HCT116 (cell line): ENCODE measurements around the gene BLTP3A. TPM values are rescaled to one million over a fixed set of nuclear protein-coding genes. Genes with fewer than 3 reads are reported as not detected.

Source experiments
- ATAC-seq: fragments of 200-7000 bp; cut with Tn5 transposase; 2 replicates; pipeline ENCODE4 v1.9.1; 2020; ENCODE audit warnings: mild to moderate bottlenecking, moderate library complexity
- BruUV-seq: library from RNA; stranded (reverse); fragments of 400-500 nt; replicated peaks from 2 replicates; lab custom pipeline; 2021; lab: Mats Ljungman, UMichigan
- CTCF ChIA-PET: fragments of 300-600 bp; sonication (Branson Sonifier 250); formaldehyde crosslinking; loops from one replicate; lab custom pipeline; 2021; ENCODE audit warnings: antibody characterized with exemption; lab: Charles Lee
- POLR2A ChIA-PET: fragments of 300-600, 350-600 bp; sonication (Branson Sonifier 250); formaldehyde crosslinking; loops from one replicate; lab custom pipeline; 2021; ENCODE audit warnings: antibody characterized with exemption; lab: Charles Lee
- RAD21 ChIA-PET, 2 experiments: fragments of 300-600 bp; sonication (Branson Sonifier 250); formaldehyde crosslinking; loops; one replicate each; lab custom pipeline; 2023; ENCODE audit warnings: low total read pairs in 2 of 2; ENCODE audit not compliant: uncharacterized antibody in 2 of 2, unreplicated experiment in 2 of 2, low non-redundant PET in 1 of 2; lab: Charles Lee
- DNase-seq: peaks from one replicate; pipeline ENCODE4 v3.0.0-alpha.2; 2010; ENCODE audit warnings: low read depth, low spot score
- H2AFZ ChIP-seq: fragments of 200-600 bp; shearing (Covaris generic), sonication (generic); 2 replicates; pipeline ENCODE4 v1.6.1; 2017; ENCODE audit warnings: low read depth, mixed run types, mixed read lengths, antibody characterized with exemption, low read length; ENCODE audit not compliant: poor library complexity, severe bottlenecking
- H3K27ac ChIP-seq: 2 replicates; pipeline ENCODE4 v1.5.1; 2012; ENCODE audit warnings: low read depth, low read length
- H3K27me3 ChIP-seq: fragments of 200-600 bp; sonication (generic); 2 replicates; pipeline ENCODE4 v1.6.1; 2016; ENCODE audit warnings: mixed run types, low read length, mixed read lengths; ENCODE audit not compliant: insufficient read depth
- H3K36me3 ChIP-seq, 2 experiments: fragments of 200-500 bp in 1 of 2; fragments of 200-600 bp in 1 of 2; sonication (Bioruptor generic) in 1 of 2; sonication (generic) in 1 of 2; 2 replicates each; pipeline versions ENCODE4 v1.5.1 to v1.6.1; 2014 to 2016; ENCODE audit warnings: low read length in 2 of 2, inconsistent platforms in 1 of 2, mixed read lengths in 1 of 2, mixed run types in 1 of 2; ENCODE audit not compliant: insufficient read depth in 2 of 2, control insufficient read depth in 1 of 2
- H3K4me1 ChIP-seq, 2 experiments: fragments of 200-600 bp in 1 of 2; sonication (generic) in 1 of 2; 2 replicates each; pipeline versions ENCODE4 v1.5.1 to v1.6.1; 2012 to 2017; ENCODE audit warnings: low read length in 2 of 2, inconsistent platforms in 1 of 2, mild to moderate bottlenecking in 1 of 2, mixed read lengths in 1 of 2, mixed run types in 1 of 2, moderate library complexity in 1 of 2; ENCODE audit not compliant: insufficient read depth in 2 of 2, control insufficient read depth in 1 of 2
- H3K4me2 ChIP-seq: fragments of 200-600 bp; sonication (generic); 2 replicates; pipeline ENCODE4 v1.6.1; 2017; ENCODE audit warnings: mixed run types, low read length, mixed read lengths
- H3K4me3 ChIP-seq, 2 experiments: fragments of 200-600 bp in 1 of 2; sonication (generic) in 1 of 2; replicated peaks in 1 of 2; 2 replicates each; pipeline ENCODE4 v1.5.1; 2011 to 2016; ENCODE audit warnings: low read length in 2 of 2, control low read depth in 1 of 2, low read depth in 1 of 2, mild to moderate bottlenecking in 1 of 2, mixed read lengths in 1 of 2, mixed run types in 1 of 2
- H3K79me2 ChIP-seq: fragments of 200-600 bp; sonication (generic); 2 replicates; pipeline ENCODE4 v1.6.1; 2017; ENCODE audit warnings: mild to moderate bottlenecking, mixed run types, low read length, moderate library complexity, mixed read lengths; ENCODE audit not compliant: insufficient read depth
- H3K9ac ChIP-seq: fragments of 200-600 bp; sonication (generic); 2 replicates; pipeline ENCODE4 v1.6.1; 2016; ENCODE audit warnings: low read length, mixed read lengths
- H3K9me2 ChIP-seq: fragments of 200-600 bp; sonication (generic), shearing (Covaris generic); 2 replicates; pipeline ENCODE4 v1.6.1; 2017; ENCODE audit warnings: mixed run types, mild to moderate bottlenecking, moderate library complexity; ENCODE audit not compliant: insufficient read depth
- H3K9me3 ChIP-seq, 2 experiments: fragments of 200-500 bp in 1 of 2; fragments of 200-600 bp in 1 of 2; sonication (Bioruptor generic) in 1 of 2; sonication (generic) in 1 of 2; 2 replicates each; pipeline ENCODE4 v1.6.1; 2014 to 2017; ENCODE audit warnings: low read length in 2 of 2, mixed read lengths in 2 of 2, inconsistent platforms in 1 of 2, low read depth in 1 of 2, mild to moderate bottlenecking in 1 of 2, mixed run types in 1 of 2, moderate library complexity in 1 of 2; ENCODE audit not compliant: control insufficient read depth in 1 of 2, insufficient read depth in 1 of 2
- H4K20me1 ChIP-seq: fragments of 200-600 bp; sonication (generic), shearing (Covaris generic); 2 replicates; pipeline ENCODE4 v1.6.1; 2017; ENCODE audit warnings: mixed run types, mild to moderate bottlenecking, moderate library complexity; ENCODE audit not compliant: insufficient read depth
- CEBPB ChIP-seq: IDR thresholded peaks from 2 replicates; pipeline ENCODE4 v1.6.1; 2012; ENCODE audit warnings: low read depth
- EGR1 ChIP-seq: IDR thresholded peaks from 2 replicates; pipeline ENCODE4 v1.6.1; 2012; ENCODE audit warnings: low read depth
- ELF1 ChIP-seq: IDR thresholded peaks from 2 replicates; pipeline ENCODE4 v1.6.1; 2012; ENCODE audit warnings: low read depth, borderline replicate concordance
- EZH2phosphoT487 ChIP-seq: fragments of 200-600 bp; IDR thresholded peaks from 2 replicates; pipeline ENCODE4 v1.6.1; 2018; ENCODE audit warnings: antibody characterized with exemption, borderline replicate concordance
- POLR2A ChIP-seq: IDR thresholded peaks from 2 replicates; pipeline ENCODE4 v1.7.0; 2011; ENCODE audit warnings: borderline replicate concordance; ENCODE audit not compliant: insufficient read depth, insufficient read length; ENCODE audit errors: extremely low read depth
- RAD21 ChIP-seq: IDR thresholded peaks from 2 replicates; pipeline ENCODE4 v1.6.1; 2012; ENCODE audit warnings: low read depth, mild to moderate bottlenecking
- REST ChIP-seq: IDR thresholded peaks from 2 replicates; pipeline ENCODE4 v1.6.1; 2012; ENCODE audit warnings: low read depth
- SIN3A ChIP-seq: IDR thresholded peaks from 2 replicates; pipeline ENCODE4 v1.6.1; 2012; ENCODE audit warnings: low read depth
- TCF7L2 ChIP-seq: IDR thresholded peaks from 2 replicates; pipeline ENCODE4 v1.7.0; 2011; ENCODE audit warnings: borderline replicate concordance, inconsistent platforms; ENCODE audit not compliant: insufficient read depth, insufficient read length; ENCODE audit errors: extremely low read depth
- ZNF274 ChIP-seq: fragments of 200-500 bp; sonication (Bioruptor generic); IDR thresholded peaks from 2 replicates; pipeline ENCODE4 v1.6.1; 2014; ENCODE audit warnings: mild to moderate bottlenecking, low read depth, low read length, inconsistent platforms
- intact Hi-C: fragments of 100-400 bp; cut with micrococcal nuclease; formaldehyde crosslinking; loops from 2 replicates; pipeline ENCODE4 v1.10.0; 2022
- total RNA-seq: library from RNA; stranded (reverse); gene quantifications from one replicate; pipeline ENCODE4 v1.2.1, GENCODE V29; 2021; ENCODE audit not compliant: unreplicated experiment
- TF ChIP-seq, protein P1 (sequence below): IDR thresholded peaks from 2 replicates; pipeline ENCODE4 v1.6.1; 2011; ENCODE audit warnings: mild to moderate bottlenecking, low read length, moderate library complexity; ENCODE audit not compliant: insufficient replicate concordance; ENCODE audit errors: extremely low read depth
- TF ChIP-seq, protein P2 (sequence below): IDR thresholded peaks from 2 replicates; pipeline ENCODE4 v1.6.1; 2012
- TF ChIP-seq, protein P3 (sequence below), 3 experiments: fragments of 200-600 bp in 1 of 3; sonication (generic) in 1 of 3; IDR thresholded peaks in 2 of 3; conservative IDR thresholded peaks in 1 of 3; 2 replicates each; pipeline ENCODE4 v1.5.1; 2012 to 2017; ENCODE audit warnings: low read depth in 2 of 3, low read length in 2 of 3, antibody characterized with exemption in 1 of 3, borderline replicate concordance in 1 of 3, control low read depth in 1 of 3, mild to moderate bottlenecking in 1 of 3, mixed read lengths in 1 of 3, mixed run types in 1 of 3, moderate library complexity in 1 of 3; ENCODE audit not compliant: insufficient read depth in 1 of 3

BLTP3A gene
- total RNA-seq, 1 experiment from 2014 or later, result 21.5 TPM

- BruUV-seq, result no TSS peak
- no peak overlapping the region for H2AFZ ChIP-seq
- H3K36me3 ChIP-seq, result no peaks in the 10 kb centered on the region
- DNase-seq, result no peak
- ChIA-PET POLR2A (no interaction called here), RAD21 (no interaction called here), CTCF (no interaction called here)
- no peak overlapping the region for H3K9ac ChIP-seq
- no peak overlapping the region for H3K4me3 ChIP-seq
- no peaks in the 10 kb centered on the region for H3K9me2 ChIP-seq
- no peaks in the 10 kb centered on the region for H3K27me3 ChIP-seq
- H3K79me2 ChIP-seq, result no peaks in the 10 kb centered on the region
- H3K4me2 ChIP-seq, result no peak overlapping the region
- H4K20me1 ChIP-seq, result no peaks in the 10 kb centered on the region
- TF ChIP-seq POLR2A (no peak), RAD21 (no peak), SIN3A (no peak), EGR1 (no peak), REST (no peak), ZNF274 (no peak), EZH2phosphoT487 (no peak), TCF7L2 (no peak), ELF1 (no peak), CEBPB (no peak)
- TF ChIP-seq, protein P1, sequence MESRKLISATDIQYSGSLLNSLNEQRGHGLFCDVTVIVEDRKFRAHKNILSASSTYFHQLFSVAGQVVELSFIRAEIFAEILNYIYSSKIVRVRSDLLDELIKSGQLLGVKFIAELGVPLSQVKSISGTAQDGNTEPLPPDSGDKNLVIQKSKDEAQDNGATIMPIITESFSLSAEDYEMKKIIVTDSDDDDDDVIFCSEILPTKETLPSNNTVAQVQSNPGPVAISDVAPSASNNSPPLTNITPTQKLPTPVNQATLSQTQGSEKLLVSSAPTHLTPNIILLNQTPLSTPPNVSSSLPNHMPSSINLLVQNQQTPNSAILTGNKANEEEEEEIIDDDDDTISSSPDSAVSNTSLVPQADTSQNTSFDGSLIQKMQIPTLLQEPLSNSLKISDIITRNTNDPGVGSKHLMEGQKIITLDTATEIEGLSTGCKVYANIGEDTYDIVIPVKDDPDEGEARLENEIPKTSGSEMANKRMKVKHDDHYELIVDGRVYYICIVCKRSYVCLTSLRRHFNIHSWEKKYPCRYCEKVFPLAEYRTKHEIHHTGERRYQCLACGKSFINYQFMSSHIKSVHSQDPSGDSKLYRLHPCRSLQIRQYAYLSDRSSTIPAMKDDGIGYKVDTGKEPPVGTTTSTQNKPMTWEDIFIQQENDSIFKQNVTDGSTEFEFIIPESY, result no peak
- TF ChIP-seq, protein P2, sequence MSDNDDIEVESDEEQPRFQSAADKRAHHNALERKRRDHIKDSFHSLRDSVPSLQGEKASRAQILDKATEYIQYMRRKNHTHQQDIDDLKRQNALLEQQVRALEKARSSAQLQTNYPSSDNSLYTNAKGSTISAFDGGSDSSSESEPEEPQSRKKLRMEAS, result no peak
- TF ChIP-seq, protein P3, sequence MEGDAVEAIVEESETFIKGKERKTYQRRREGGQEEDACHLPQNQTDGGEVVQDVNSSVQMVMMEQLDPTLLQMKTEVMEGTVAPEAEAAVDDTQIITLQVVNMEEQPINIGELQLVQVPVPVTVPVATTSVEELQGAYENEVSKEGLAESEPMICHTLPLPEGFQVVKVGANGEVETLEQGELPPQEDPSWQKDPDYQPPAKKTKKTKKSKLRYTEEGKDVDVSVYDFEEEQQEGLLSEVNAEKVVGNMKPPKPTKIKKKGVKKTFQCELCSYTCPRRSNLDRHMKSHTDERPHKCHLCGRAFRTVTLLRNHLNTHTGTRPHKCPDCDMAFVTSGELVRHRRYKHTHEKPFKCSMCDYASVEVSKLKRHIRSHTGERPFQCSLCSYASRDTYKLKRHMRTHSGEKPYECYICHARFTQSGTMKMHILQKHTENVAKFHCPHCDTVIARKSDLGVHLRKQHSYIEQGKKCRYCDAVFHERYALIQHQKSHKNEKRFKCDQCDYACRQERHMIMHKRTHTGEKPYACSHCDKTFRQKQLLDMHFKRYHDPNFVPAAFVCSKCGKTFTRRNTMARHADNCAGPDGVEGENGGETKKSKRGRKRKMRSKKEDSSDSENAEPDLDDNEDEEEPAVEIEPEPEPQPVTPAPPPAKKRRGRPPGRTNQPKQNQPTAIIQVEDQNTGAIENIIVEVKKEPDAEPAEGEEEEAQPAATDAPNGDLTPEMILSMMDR (IDR thresholded peaks at IDR 0.05 in 2 of 3, conservative IDR thresholded peaks at IDR 0.05 in 1 of 3; ENCODE audit: borderline replicate concordance in 1 of 3, insufficient read depth in 1 of 3, low read depth in 2 of 3, low read length in 2 of 3), result no peak
- no peak for ATAC-seq
- intact Hi-C loops, result no loop called here
- no peaks in the 10 kb centered on the region for H3K9me3 ChIP-seq
- no peak overlapping the region for H3K27ac ChIP-seq
- peaks cover 10 to 16% of the 10 kb centered on the region in 2 experiments for H3K4me1 ChIP-seq
These were observed 48.1 kb upstream of the BLTP3A start for GRCh38 chr6:34743625-34744293.
